ENCODE measurements around the gene PSTK.
A peak's percentile ranks its signal among the peaks of the same experiment; 100 is the strongest.

The PSTK gene

GRCh38 chr10:122962405-122962804 lies 17.8 kb upstream of the PSTK start:
- WGBS (ENCODE audit: insufficient coverage, insufficient read length), result no CpG with 5 or more reads among the region's 3 CpGs
- no peak overlapping the region for H3K27ac ChIP-seq (ENCODE audit: low read length)
- no peak for DNase-seq (ENCODE audit: low read depth, low spot score)
- H3K27me3 ChIP-seq (ENCODE audit: control insufficient read depth, insufficient read depth, low read length), result no peaks in the 10 kb centered on the region
- no peaks in the 10 kb centered on the region for H3K4me1 ChIP-seq (ENCODE audit: control insufficient read depth, insufficient read depth, low read length)
- H3K9me3 ChIP-seq (ENCODE audit: control insufficient read depth, insufficient read depth, low read length), result no peaks in the 10 kb centered on the region
- H3K36me3 ChIP-seq (ENCODE audit: control insufficient read depth, insufficient read depth, low read length), result no peaks in the 10 kb centered on the region
- H3K4me3 ChIP-seq (ENCODE audit: low read length), result no peak overlapping the region

- Histone ChIP-seq H3K27ac (ENCODE audit: low read length) (no peak overlapping the region), H3K36me3 (ENCODE audit: control insufficient read depth, insufficient read depth, low read length) (no peaks in the 10 kb centered on the region), H3K27me3 (ENCODE audit: control insufficient read depth, insufficient read depth, low read length) (no peaks in the 10 kb centered on the region), H3K4me1 (ENCODE audit: control insufficient read depth, insufficient read depth, low read length) (no peaks in the 10 kb centered on the region), H3K4me3 (ENCODE audit: low read length) (no peak overlapping the region), H3K9me3 (ENCODE audit: control insufficient read depth, insufficient read depth, low read length) (no peaks in the 10 kb centered on the region)
- no peak for DNase-seq (ENCODE audit: low read depth, low spot score)
Observed at GRCh38 chr10:122966879-122967278, 13.3 kb upstream of the PSTK start.

GRCh38 chr10:122968698-122969097 lies 11.5 kb upstream of the PSTK start:
- no CpG with 5 or more reads among the region's 3 CpGs for WGBS (ENCODE audit: insufficient coverage, insufficient read length)

GRCh38 chr10:122974023-122974422 lies 6.2 kb upstream of the PSTK start:
- WGBS (ENCODE audit: insufficient coverage, insufficient read length), result no CpG with 5 or more reads among the region's 5 CpGs
- Histone ChIP-seq H3K27me3 (ENCODE audit: control insufficient read depth, insufficient read depth, low read length) (no peaks in the 10 kb centered on the region), H3K27ac (ENCODE audit: low read length) (no peak overlapping the region), H3K4me3 (ENCODE audit: low read length) (no peak overlapping the region), H3K9me3 (ENCODE audit: control insufficient read depth, insufficient read depth, low read length) (no peaks in the 10 kb centered on the region), H3K4me1 (ENCODE audit: control insufficient read depth, insufficient read depth, low read length) (no peaks in the 10 kb centered on the region), H3K36me3 (ENCODE audit: control insufficient read depth, insufficient read depth, low read length) (no peaks in the 10 kb centered on the region)
- DNase-seq (ENCODE audit: low read depth, low spot score), result no peak

More at GRCh38 chr10:122968698-122969097, 11.5 kb upstream of the PSTK start:
- no peak overlapping the region for H3K4me3 ChIP-seq (ENCODE audit: low read length)
- no peaks in the 10 kb centered on the region for H3K4me1 ChIP-seq (ENCODE audit: control insufficient read depth, insufficient read depth, low read length)
- H3K9me3 ChIP-seq (ENCODE audit: control insufficient read depth, insufficient read depth, low read length), result no peaks in the 10 kb centered on the region
- no peaks in the 10 kb centered on the region for H3K36me3 ChIP-seq (ENCODE audit: control insufficient read depth, insufficient read depth, low read length)
- DNase-seq (ENCODE audit: low read depth, low spot score), result no peak
- no peaks in the 10 kb centered on the region for H3K27me3 ChIP-seq (ENCODE audit: control insufficient read depth, insufficient read depth, low read length)
- H3K27ac ChIP-seq (ENCODE audit: low read length), result no peak overlapping the region

- no peaks in the 10 kb centered on the region for H3K36me3 ChIP-seq (ENCODE audit: control insufficient read depth, insufficient read depth, low read length)
- no peaks in the 10 kb centered on the region for H3K4me1 ChIP-seq (ENCODE audit: control insufficient read depth, insufficient read depth, low read length)
- DNase-seq (ENCODE audit: low read depth, low spot score), result no peak
- no peak overlapping the region for H3K27ac ChIP-seq (ENCODE audit: low read length)
- H3K4me3 ChIP-seq (ENCODE audit: low read length), result no peak overlapping the region
- WGBS (ENCODE audit: insufficient coverage, insufficient read length), result no CpG with 5 or more reads among the region's 3 CpGs
- no peaks in the 10 kb centered on the region for H3K9me3 ChIP-seq (ENCODE audit: control insufficient read depth, insufficient read depth, low read length)
- no peaks in the 10 kb centered on the region for H3K27me3 ChIP-seq (ENCODE audit: control insufficient read depth, insufficient read depth, low read length)
Observed at GRCh38 chr10:122974543-122975064, 5.6 kb upstream of the PSTK start.

- DNase-seq (ENCODE audit: low read depth, low spot score), result peak; percentile 5
- WGBS (ENCODE audit: insufficient coverage, insufficient read length), result no CpG with 5 or more reads among the region's 4 CpGs
- Histone ChIP-seq H3K4me1 (ENCODE audit: control insufficient read depth, insufficient read depth, low read length) (no peaks in the 10 kb centered on the region), H3K27me3 (ENCODE audit: control insufficient read depth, insufficient read depth, low read length) (no peaks in the 10 kb centered on the region), H3K9me3 (ENCODE audit: control insufficient read depth, insufficient read depth, low read length) (no peaks in the 10 kb centered on the region), H3K27ac (ENCODE audit: low read length) (no peak overlapping the region), H3K4me3 (ENCODE audit: low read length) (no peak overlapping the region; the same call in 1 of the 2 replicates), H3K36me3 (ENCODE audit: control insufficient read depth, insufficient read depth, low read length) (no peaks in the 10 kb centered on the region)
Observed at GRCh38 chr10:122981066-122981464, 864 bp downstream of the PSTK start.

GRCh38 chr10:122983898-122984297 lies 3.7 kb downstream of the PSTK start:
- no peak overlapping the region for H3K27ac ChIP-seq (ENCODE audit: low read length)
- WGBS (ENCODE audit: insufficient coverage, insufficient read length), result no CpG with 5 or more reads among the region's 6 CpGs
- no peaks in the 10 kb centered on the region for H3K9me3 ChIP-seq (ENCODE audit: control insufficient read depth, insufficient read depth, low read length)
- H3K4me1 ChIP-seq (ENCODE audit: control insufficient read depth, insufficient read depth, low read length), result no peaks in the 10 kb centered on the region
- no peaks in the 10 kb centered on the region for H3K36me3 ChIP-seq (ENCODE audit: control insufficient read depth, insufficient read depth, low read length)
- no peak for DNase-seq (ENCODE audit: low read depth, low spot score)
- no peak overlapping the region for H3K4me3 ChIP-seq (ENCODE audit: low read length)
- H3K27me3 ChIP-seq (ENCODE audit: control insufficient read depth, insufficient read depth, low read length), result no peaks in the 10 kb centered on the region

GRCh38 chr10:122984708-122985107 lies 4.5 kb downstream of the PSTK start:
- no peaks in the 10 kb centered on the region for H3K36me3 ChIP-seq (ENCODE audit: control insufficient read depth, insufficient read depth, low read length)
- no peaks in the 10 kb centered on the region for H3K27me3 ChIP-seq (ENCODE audit: control insufficient read depth, insufficient read depth, low read length)
- H3K27ac ChIP-seq (ENCODE audit: low read length), result no peak overlapping the region
- no peak overlapping the region for H3K4me3 ChIP-seq (ENCODE audit: low read length)
- no peaks in the 10 kb centered on the region for H3K4me1 ChIP-seq (ENCODE audit: control insufficient read depth, insufficient read depth, low read length)
- WGBS (ENCODE audit: insufficient coverage, insufficient read length), result no CpG with 5 or more reads among the region's 2 CpGs
- DNase-seq (ENCODE audit: low read depth, low spot score), result no peak
- H3K9me3 ChIP-seq (ENCODE audit: control insufficient read depth, insufficient read depth, low read length), result no peaks in the 10 kb centered on the region

- no peaks in the 10 kb centered on the region for H3K9me3 ChIP-seq (ENCODE audit: control insufficient read depth, insufficient read depth, low read length)
- no peaks in the 10 kb centered on the region for H3K27me3 ChIP-seq (ENCODE audit: control insufficient read depth, insufficient read depth, low read length)
- WGBS (ENCODE audit: insufficient coverage, insufficient read length), result 100% methylated on average over 3 of the region's 6 CpGs
- DNase-seq (ENCODE audit: low read depth, low spot score), result no peak
- no peak overlapping the region for H3K27ac ChIP-seq (ENCODE audit: low read length)
- H3K36me3 ChIP-seq (ENCODE audit: control insufficient read depth, insufficient read depth, low read length), result no peaks in the 10 kb centered on the region
- H3K4me1 ChIP-seq (ENCODE audit: control insufficient read depth, insufficient read depth, low read length), result no peaks in the 10 kb centered on the region
- H3K4me3 ChIP-seq (ENCODE audit: low read length), result no peak overlapping the region
Observed at GRCh38 chr10:122986335-122986734, 6.1 kb downstream of the PSTK start.

GRCh38 chr10:122988501-122988900 lies 8.3 kb downstream of the PSTK start:
- Histone ChIP-seq H3K27ac (ENCODE audit: low read length) (no peak overlapping the region), H3K36me3 (ENCODE audit: control insufficient read depth, insufficient read depth, low read length) (no peaks in the 10 kb centered on the region), H3K27me3 (ENCODE audit: control insufficient read depth, insufficient read depth, low read length) (no peaks in the 10 kb centered on the region), H3K9me3 (ENCODE audit: control insufficient read depth, insufficient read depth, low read length) (no peaks in the 10 kb centered on the region), H3K4me3 (ENCODE audit: low read length) (no peak overlapping the region), H3K4me1 (ENCODE audit: control insufficient read depth, insufficient read depth, low read length) (no peaks in the 10 kb centered on the region)
- DNase-seq (ENCODE audit: low read depth, low spot score), result no peak
- WGBS (ENCODE audit: insufficient coverage, insufficient read length), result no CpG with 5 or more reads among the region's 2 CpGs

- no CpG with 5 or more reads among the region's 5 CpGs for WGBS (ENCODE audit: insufficient coverage, insufficient read length)
- Histone ChIP-seq H3K4me1 (ENCODE audit: control insufficient read depth, insufficient read depth, low read length) (no peaks in the 10 kb centered on the region), H3K4me3 (ENCODE audit: low read length) (no peak overlapping the region), H3K36me3 (ENCODE audit: control insufficient read depth, insufficient read depth, low read length) (no peaks in the 10 kb centered on the region), H3K27me3 (ENCODE audit: control insufficient read depth, insufficient read depth, low read length) (no peaks in the 10 kb centered on the region), H3K27ac (ENCODE audit: low read length) (no peak overlapping the region), H3K9me3 (ENCODE audit: control insufficient read depth, insufficient read depth, low read length) (no peaks in the 10 kb centered on the region)
- DNase-seq (ENCODE audit: low read depth, low spot score), result no peak
Observed at GRCh38 chr10:122990278-122990677, 10.1 kb downstream of the PSTK start.

All from iPS DF 6.9 (cell line).